Activated T-helper 17 cell treated with anti-CD3 and anti-CD28 coated beads, Interleukin-2, amount 50 U/mL, for 72 hours (primary cell): Measurements from ENCODE around the gene TBXT. TPM values are rescaled to one million over a fixed set of nuclear protein-coding genes. Genes with fewer than 3 reads are reported as not detected.

Experiments
- ATAC-seq: fragments of 150-1000 bp; cut with Tn5 transposase; replicated peaks from 2 replicates; pipeline ENCODE4 v1.10.0; 2021; ENCODE audit warnings: mild to moderate bottlenecking, moderate library complexity
- H3K27ac Mint-ChIP-seq: one replicate; pipeline ENCODE4 v1.8.0; 2022; ENCODE audit warnings: mixed read lengths
- H3K27me3 Mint-ChIP-seq: one replicate; pipeline ENCODE4 v1.8.0; 2022; ENCODE audit warnings: mixed read lengths
- H3K36me3 Mint-ChIP-seq: one replicate; pipeline ENCODE4 v1.8.0; 2022; ENCODE audit warnings: low read depth, mild to moderate bottlenecking, mixed read lengths
- H3K4me1 Mint-ChIP-seq: one replicate; pipeline ENCODE4 v1.8.0; 2022; ENCODE audit warnings: mixed read lengths
- H3K4me3 Mint-ChIP-seq: one replicate; pipeline ENCODE4 v1.8.0; 2022; ENCODE audit warnings: mild to moderate bottlenecking, mixed read lengths
- H3K9me3 Mint-ChIP-seq: one replicate; pipeline ENCODE4 v1.8.0; 2022; ENCODE audit warnings: mixed read lengths
- total RNA-seq, 2 donors: library from RNA; stranded (reverse); gene quantifications; one replicate each; pipeline ENCODE4 v1.2.3, GENCODE V29; 2022

TBXT gene, protein sequence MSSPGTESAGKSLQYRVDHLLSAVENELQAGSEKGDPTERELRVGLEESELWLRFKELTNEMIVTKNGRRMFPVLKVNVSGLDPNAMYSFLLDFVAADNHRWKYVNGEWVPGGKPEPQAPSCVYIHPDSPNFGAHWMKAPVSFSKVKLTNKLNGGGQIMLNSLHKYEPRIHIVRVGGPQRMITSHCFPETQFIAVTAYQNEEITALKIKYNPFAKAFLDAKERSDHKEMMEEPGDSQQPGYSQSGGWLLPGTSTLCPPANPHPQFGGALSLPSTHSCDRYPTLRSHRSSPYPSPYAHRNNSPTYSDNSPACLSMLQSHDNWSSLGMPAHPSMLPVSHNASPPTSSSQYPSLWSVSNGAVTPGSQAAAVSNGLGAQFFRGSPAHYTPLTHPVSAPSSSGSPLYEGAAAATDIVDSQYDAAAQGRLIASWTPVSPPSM
- not detected for total RNA-seq

DNA sequence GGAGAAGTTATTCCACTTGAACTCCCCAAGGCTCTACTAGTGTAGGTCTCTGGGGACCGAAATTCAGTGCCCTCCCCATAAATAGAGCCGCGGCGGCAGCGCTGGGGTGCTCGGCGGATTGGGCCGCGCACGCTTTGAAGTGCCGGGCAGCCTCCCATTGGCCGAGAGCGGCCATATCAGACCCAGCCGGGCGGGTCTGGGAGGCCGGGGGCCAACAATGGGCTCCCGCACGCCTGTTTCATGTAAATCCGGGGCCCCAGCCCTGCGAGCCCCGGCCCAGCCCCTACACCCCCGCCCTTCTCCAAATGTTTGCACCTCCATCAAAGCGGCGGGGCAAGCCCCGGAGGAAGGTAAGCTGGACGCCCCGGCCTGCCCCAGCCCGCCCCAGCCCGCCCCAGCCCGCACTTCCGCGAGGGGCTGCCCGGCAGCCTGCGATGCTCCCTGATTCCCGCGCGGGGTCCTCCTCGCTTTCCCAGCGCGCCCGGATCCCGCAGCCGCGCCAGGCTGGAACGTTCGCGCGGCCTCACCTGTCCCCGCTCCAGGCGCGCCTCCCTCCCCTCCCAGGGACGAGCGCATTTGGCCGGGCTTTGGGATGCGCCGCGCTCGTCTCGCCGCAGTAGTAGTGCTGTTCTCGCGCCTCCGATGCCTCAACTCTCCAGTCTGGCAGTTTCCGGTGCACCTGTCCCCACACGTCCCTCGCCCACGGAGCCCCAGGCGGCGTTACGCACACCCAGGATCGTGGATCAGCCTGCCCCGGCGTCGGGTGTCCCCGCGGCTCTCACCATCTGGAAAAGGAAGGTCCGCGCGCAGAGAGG is at the start of gene TBXT:
Gene TBXT (minus strand): TSS at position 51 of the 815 bp plus-strand sequence. CDS start 260 bp downstream, outside the sequence.
- Mint-ChIP-seq H3K27me3 (peaks cover 55% of the 10 kb centered on the region), H3K4me1 (peaks cover 5% of the 10 kb centered on the region), H3K36me3 (no peaks in the 10 kb centered on the region), H3K4me3 (peak within 1 kb of the TSS; percentile 32), H3K27ac (no peak within 1 kb of the TSS), H3K9me3 (no peaks in the 10 kb centered on the region)
- ATAC-seq: no peak

DNA sequence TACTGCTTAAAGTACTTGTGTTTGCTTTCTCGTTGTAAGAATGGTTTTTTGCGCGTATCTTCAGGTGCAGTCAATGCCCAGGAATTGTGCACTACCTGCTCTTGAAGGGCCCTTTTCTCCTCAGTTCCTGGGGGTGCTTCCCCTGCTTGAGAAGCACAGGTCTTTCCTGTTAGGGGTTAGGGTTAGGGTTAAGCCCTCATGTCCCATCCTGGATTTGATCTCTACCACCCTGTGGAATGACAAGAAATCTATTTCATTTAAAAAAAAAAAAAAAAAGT is 39.6 kb upstream of the TBXT start:
- Mint-ChIP-seq H3K4me3 (no peak overlapping the region), H3K27ac (no peak overlapping the region), H3K4me1 (no peaks in the 10 kb centered on the region), H3K36me3 (no peaks in the 10 kb centered on the region), H3K27me3 (peaks cover 43% of the 10 kb centered on the region), H3K9me3 (peaks cover 8% of the 10 kb centered on the region)
- ATAC-seq: no peak

DNA sequence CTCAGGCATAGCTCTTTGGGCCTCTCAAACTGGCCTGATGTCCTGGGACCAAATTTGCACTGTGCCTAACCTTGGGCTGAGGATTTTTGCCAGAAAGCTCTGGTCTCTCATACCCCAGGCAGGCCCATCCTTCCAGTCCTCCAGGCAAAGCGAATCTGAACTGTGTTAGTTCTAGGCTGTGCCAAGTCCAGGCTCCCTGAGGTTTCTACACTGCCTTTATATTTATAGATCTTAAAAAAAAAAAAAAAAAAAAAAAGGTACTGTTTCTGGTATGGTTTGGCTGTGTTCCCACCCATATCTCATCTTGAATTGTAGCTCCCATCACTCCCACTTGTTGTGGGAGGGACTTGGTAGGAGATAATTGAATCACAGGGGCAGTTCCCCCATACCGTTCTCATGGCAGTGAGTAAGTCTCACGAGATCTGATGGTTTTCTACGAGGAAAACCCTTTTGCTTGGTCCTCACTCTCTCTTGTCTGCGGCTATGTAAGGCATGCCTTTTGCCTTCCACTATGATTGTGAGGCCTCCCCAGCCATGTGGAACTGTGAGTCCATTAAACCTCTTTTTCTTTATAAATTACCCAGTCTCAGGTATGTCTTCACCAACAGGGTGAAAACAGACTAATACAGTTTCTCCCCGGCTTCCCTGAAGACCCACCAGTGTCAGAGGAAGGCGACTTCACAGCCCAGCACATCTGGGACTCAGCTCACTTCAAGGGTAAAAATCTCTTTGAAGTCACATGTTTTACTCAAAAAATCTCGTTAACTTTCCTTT is 39.0 kb upstream of the TBXT start:
- no peak for ATAC-seq
- Mint-ChIP-seq H3K9me3 (peaks cover 4% of the 10 kb centered on the region), H3K27ac (no peak overlapping the region), H3K4me1 (no peaks in the 10 kb centered on the region), H3K4me3 (no peak overlapping the region), H3K27me3 (peaks cover 43% of the 10 kb centered on the region), H3K36me3 (no peaks in the 10 kb centered on the region)

DNA sequence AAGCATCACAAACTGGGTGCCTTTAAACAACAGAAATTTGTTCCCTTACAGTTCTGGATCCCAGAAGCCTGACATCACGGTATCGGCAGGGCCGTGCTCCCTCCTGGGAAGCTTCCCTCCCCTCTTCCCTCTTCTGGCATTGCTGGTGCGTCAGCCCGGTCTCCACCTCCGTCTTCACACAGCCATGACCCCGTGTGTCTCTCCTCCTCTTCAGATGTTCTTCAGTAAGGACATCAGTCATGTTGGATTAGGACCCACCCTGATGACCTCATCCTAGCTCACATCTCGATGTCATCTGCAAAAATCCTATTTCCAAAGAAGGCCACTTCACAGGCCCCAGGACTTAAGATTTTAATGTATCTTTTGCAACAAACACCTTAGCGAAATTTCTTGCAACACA is 38.4 kb upstream of the TBXT start:
- ATAC-seq: no peak

DNA sequence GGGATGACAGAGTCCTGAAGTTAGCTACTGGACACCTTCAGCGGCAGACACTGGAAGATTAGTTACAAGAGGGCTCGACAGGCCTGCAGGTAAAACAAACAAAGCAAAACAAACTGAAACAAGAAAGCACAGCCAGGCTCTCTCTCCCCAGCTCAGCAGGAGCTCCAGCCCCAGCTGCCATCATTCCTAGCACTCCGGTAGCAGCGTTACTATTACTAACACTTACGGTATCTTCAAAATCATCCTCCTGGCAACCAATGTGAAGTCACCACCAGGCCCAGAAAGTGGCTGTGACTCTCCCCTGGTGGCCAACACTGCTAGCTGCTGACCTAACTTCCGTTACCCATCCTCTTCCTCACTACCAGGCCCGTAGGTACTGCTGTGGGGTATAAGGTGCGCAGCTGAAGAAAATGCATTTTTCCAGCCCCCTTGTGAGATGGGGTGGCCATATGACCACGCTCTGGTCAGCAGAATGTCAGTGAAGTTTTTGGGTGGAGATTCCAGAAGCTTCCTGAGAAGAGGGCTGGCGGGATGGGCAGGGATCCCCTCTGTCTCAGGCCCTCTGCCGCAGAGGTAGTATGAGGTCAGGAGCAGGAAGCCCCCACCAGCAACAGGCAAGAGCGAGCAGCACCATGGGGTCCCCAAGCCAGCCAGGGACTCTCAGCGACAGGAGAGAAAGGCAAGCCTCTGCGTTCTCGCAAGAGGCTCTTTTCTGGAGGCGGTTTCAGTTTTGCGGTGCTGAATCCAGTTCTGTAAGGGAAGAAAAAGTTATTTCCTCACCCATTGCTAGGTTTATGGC is 37.4 kb upstream of the TBXT start:
- Mint-ChIP-seq H3K4me3 (no peak overlapping the region), H3K27me3 (peaks cover 38% of the 10 kb centered on the region), H3K36me3 (no peaks in the 10 kb centered on the region), H3K4me1 (no peaks in the 10 kb centered on the region), H3K9me3 (no peaks in the 10 kb centered on the region), H3K27ac (no peak overlapping the region)
- ATAC-seq: no peak

More for the DNA sequence above, 38.4 kb upstream of the TBXT start:
- Mint-ChIP-seq H3K9me3 (peaks cover 1% of the 10 kb centered on the region), H3K27ac (no peak overlapping the region), H3K4me1 (no peaks in the 10 kb centered on the region), H3K4me3 (no peak overlapping the region), H3K27me3 (peaks cover 39% of the 10 kb centered on the region), H3K36me3 (no peaks in the 10 kb centered on the region)

DNA sequence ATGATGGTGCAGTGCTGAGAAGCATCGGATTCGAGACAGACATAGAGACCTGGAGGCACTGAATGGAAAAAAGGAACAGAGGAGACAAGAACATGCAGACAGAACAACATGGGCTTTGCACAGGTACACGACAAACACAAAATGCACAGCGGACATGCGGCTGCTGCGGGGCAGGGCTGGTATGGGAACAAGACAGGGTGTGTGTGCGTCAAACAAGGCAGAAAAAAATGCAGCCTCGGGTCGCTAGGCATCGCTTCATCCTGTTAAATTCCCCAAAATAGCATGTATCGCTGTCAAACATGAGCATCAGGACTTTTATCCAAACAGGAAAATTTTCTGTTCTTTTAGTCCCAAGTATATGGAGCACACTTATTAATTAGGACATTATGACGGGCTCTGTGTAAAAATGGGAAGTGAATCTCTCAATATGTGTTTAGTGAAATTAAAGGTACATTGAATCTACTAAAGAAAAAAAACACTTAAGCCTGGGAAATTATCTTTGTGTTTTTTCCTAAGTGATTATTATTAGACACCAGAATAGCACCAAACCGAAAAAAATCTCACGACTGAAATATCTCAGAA is 36.1 kb upstream of the TBXT start:
- Mint-ChIP-seq H3K36me3 (no peaks in the 10 kb centered on the region), H3K27ac (no peak overlapping the region), H3K4me3 (no peak overlapping the region), H3K9me3 (no peaks in the 10 kb centered on the region), H3K27me3 (peaks cover 28% of the 10 kb centered on the region), H3K4me1 (no peaks in the 10 kb centered on the region)
- no peak for ATAC-seq

DNA sequence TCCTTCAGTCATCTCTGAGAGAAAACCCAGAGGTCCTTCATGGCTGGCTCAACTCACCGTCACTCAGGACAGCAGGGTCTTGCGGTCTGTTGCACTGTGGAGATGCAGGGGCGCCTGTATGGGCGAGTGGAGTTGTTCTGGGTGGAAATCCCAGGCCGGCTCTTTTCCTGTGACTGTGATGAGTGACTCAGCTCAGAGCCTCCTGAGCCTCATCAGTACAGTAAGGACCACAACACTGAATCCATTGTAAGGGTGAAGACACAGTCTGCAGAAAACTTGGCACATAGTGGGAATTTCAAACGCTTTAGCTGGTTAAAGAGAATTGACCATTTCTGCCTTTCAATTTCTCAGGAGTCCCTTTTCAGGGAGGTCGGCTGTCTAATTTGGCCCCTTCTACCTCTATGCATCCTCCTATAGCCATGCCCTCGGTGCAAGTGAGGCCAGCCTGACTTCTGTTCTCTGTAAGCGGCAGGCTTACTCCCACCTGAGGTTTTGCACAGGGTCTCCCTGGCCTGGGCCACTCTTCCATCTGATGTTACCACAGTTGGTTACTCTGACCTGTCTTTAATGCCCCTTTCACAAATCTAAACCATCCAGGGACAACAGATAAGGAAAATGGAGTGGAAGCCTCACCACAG is 35.5 kb upstream of the TBXT start:
- Mint-ChIP-seq H3K4me1 (no peaks in the 10 kb centered on the region), H3K4me3 (no peak overlapping the region), H3K9me3 (no peaks in the 10 kb centered on the region), H3K36me3 (no peaks in the 10 kb centered on the region), H3K27me3 (peaks cover 24% of the 10 kb centered on the region), H3K27ac (no peak overlapping the region)
- no peak for ATAC-seq

DNA sequence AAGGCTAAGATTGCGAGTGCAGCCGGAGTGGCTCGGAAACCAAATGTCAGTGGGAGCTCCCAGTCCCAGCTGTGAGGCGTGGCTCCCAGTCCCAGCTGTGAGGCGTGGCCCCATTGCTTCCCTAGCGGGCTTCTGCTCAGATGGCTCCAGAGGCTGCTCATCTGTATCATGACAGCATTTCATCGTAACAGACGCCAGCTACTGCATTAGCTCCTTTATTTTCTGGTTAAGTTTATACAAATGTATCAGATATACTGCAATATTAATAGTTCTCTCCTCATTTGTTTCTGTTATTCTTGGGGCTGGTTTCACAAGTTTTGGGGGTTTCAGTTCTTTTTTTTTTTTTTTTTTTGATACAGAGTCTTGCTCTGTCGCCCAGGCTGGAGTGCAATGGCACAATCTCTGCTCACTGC is 34.7 kb upstream of the TBXT start:
- no peaks in the 10 kb centered on the region for H3K36me3 Mint-ChIP-seq
- no peaks in the 10 kb centered on the region for H3K4me1 Mint-ChIP-seq
- no peak overlapping the region for H3K27ac Mint-ChIP-seq
- H3K27me3 Mint-ChIP-seq: peaks cover 24% of the 10 kb centered on the region
- no peak overlapping the region for H3K4me3 Mint-ChIP-seq
- no peak for ATAC-seq
- no peaks in the 10 kb centered on the region for H3K9me3 Mint-ChIP-seq

DNA sequence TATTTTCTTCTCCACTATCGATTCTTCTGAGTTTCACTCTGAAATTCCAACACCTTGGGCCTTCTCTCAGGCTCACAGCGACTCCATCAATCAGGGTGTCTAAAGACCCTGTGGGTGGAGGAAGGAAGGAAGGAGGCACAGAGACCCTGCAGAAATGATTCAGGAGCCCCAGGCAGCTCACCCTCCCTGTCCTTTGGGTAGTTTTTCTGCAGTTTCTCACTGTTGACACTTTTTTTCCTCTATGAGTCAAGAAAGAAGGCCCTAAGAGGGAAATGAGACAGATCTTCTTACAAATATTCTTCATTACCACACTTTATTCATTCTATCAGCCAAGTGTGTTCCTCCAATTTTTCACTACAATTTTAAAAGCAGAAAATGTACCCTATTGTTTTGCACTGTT is 34.2 kb upstream of the TBXT start:
- Mint-ChIP-seq H3K27me3 (peaks cover 21% of the 10 kb centered on the region), H3K9me3 (no peaks in the 10 kb centered on the region), H3K4me1 (no peaks in the 10 kb centered on the region), H3K36me3 (no peaks in the 10 kb centered on the region), H3K4me3 (no peak overlapping the region), H3K27ac (no peak overlapping the region)
- no peak for ATAC-seq

DNA sequence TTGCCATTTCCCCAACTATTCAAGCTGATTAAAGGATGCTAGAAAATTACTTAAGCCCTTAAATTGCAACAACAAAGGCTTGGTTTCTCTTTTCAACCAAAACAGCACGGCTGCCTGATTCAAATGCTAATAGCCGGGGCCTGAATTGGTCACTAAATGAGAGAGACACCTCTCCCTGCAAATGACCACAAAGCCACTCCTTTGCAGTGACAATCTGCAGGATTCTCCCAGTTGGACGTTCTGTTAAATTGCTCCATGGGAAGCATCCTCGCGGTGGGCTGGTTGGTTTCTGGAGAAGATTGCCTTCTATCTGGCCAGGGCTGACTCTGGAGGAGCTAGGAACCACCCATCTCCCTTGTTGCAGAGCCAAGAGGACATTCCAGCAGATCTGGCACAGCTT is 29.7 kb upstream of the TBXT start:
- Mint-ChIP-seq H3K4me1 (no peaks in the 10 kb centered on the region), H3K27me3 (peaks cover 15% of the 10 kb centered on the region), H3K4me3 (no peak overlapping the region), H3K9me3 (no peaks in the 10 kb centered on the region), H3K36me3 (no peaks in the 10 kb centered on the region), H3K27ac (no peak overlapping the region)
- no peak for ATAC-seq

DNA sequence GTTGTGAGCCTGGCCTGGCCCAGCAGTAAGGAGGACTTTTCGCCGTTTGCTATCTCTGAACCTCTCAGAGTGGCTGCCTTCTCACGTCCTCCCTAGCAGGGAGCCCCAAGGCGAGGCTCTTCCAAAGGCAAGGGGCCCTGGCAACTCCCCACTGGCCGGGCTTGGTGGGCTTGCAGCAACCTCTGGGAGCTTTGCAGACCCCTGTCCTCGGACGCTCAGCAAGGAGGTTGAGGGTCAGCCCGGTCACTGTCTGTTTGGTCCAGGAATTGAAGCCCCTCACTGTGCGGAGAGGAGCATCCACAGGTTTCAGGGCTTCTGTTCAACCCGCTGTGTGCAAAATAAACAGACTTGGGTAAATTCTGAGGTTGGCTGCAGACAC is 28.2 kb upstream of the TBXT start:
- H3K4me3 Mint-ChIP-seq: no peak overlapping the region

DNA sequence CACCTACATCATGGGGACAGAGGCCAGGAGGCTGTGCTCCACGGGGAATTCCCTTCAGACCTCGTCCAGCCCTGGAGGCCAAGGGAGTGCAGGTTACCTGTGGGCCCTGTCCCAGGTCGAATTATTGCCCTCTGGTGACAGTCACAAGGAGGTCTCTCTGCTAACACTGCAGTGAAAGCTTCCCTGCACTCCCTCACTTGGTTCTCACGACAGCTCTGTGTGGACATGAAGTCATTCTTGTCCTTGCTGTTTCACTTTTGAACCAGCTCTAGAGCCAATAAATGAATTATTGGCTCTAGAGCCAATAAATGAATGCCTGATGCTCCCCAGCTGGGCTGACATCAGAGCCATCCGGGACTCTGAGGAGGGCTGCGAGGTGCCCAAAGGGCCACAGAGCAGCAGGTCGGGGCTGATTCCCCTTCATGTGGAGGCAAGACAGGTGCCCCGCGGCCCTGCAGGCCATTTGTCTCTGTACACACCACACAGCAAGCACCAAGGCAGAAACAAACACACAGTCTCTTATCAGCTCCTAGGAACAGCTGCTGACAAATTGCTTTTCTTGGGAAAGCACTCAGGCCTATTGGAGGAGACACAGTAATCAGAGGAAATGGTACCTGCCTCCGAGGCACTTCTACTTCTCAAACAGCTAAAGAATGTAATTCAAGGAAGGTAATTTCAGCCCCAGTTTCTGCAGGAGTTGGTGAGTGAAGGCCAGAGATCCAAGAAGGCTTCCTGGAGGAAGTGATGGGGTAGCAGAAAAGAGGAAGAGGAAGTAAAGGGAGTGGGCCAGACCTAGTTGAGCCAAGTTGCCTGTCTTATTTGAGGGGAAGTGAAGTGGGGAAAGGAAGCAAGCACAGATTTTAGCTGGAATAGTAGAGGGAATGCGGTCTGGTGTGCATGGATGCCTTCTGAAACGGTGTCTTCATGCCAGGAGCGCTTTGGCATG is 27.5 kb upstream of the TBXT start:
- Mint-ChIP-seq H3K4me1 (no peaks in the 10 kb centered on the region), H3K36me3 (no peaks in the 10 kb centered on the region), H3K27ac (no peak overlapping the region), H3K4me3 (no peak overlapping the region), H3K9me3 (no peaks in the 10 kb centered on the region), H3K27me3 (peaks cover 11% of the 10 kb centered on the region)
- no peak for ATAC-seq

More for the DNA sequence above, 28.2 kb upstream of the TBXT start:
- Mint-ChIP-seq H3K9me3 (no peaks in the 10 kb centered on the region), H3K27ac (no peak overlapping the region), H3K4me1 (no peaks in the 10 kb centered on the region), H3K36me3 (no peaks in the 10 kb centered on the region), H3K27me3 (peaks cover 11% of the 10 kb centered on the region)
- ATAC-seq: no peak
